Measurements from ENCODE around the gene NRIP1.

The NRIP1 gene

GRCh38 chr21:15064576-15065391, at the start of gene NRIP1:
Gene NRIP1 (minus strand): TSS chr21:15065000. CDS start chr21:14968192, 96,808 bp downstream.
- DNase-seq (ENCODE audit: low read depth), result peak; percentile 21
- H3K4me3 ChIP-seq (ENCODE audit: low read depth, low read length), result peak within 1 kb of the TSS; percentile 59
- no peak for TF ChIP-seq CTCF (IDR thresholded peaks at IDR 0.05; ENCODE audit: low read depth, low read length, missing control alignments)

GRCh38 chr21:15112858-15113257, 48.1 kb upstream of the NRIP1 start:
- TF ChIP-seq CTCF (IDR thresholded peaks at IDR 0.05; ENCODE audit: low read depth, low read length, missing control alignments), result no peak
- H3K4me3 ChIP-seq (ENCODE audit: low read depth, low read length), result no peak overlapping the region
- no peak for DNase-seq (ENCODE audit: low read depth)

GRCh38 chr21:15108801-15109200, 44.0 kb upstream of the NRIP1 start:
- no peak for TF ChIP-seq CTCF (IDR thresholded peaks at IDR 0.05; ENCODE audit: low read depth, low read length, missing control alignments)
- DNase-seq (ENCODE audit: low read depth), result no peak
- no peak overlapping the region for H3K4me3 ChIP-seq (ENCODE audit: low read depth, low read length)

- TF ChIP-seq CTCF (IDR thresholded peaks at IDR 0.05; ENCODE audit: low read depth, low read length, missing control alignments), result no peak
- no peak overlapping the region for H3K4me3 ChIP-seq (ENCODE audit: low read depth, low read length)
- no peak for DNase-seq (ENCODE audit: low read depth)
These were observed 39.7 kb upstream of the NRIP1 start for GRCh38 chr21:15104470-15104869.

GRCh38 chr21:15098908-15099307, 34.1 kb upstream of the NRIP1 start:
- no peak for DNase-seq (ENCODE audit: low read depth)
- TF ChIP-seq CTCF (IDR thresholded peaks at IDR 0.05; ENCODE audit: low read depth, low read length, missing control alignments), result no peak
- H3K4me3 ChIP-seq (ENCODE audit: low read depth, low read length), result no peak overlapping the region

- no peak for DNase-seq (ENCODE audit: low read depth)
- TF ChIP-seq CTCF (IDR thresholded peaks at IDR 0.05; ENCODE audit: low read depth, low read length, missing control alignments), result no peak
- H3K4me3 ChIP-seq (ENCODE audit: low read depth, low read length), result no peak overlapping the region
These were observed 33.4 kb upstream of the NRIP1 start for GRCh38 chr21:15098181-15098580.

GRCh38 chr21:15097580-15097979, 32.8 kb upstream of the NRIP1 start:
- no peak for TF ChIP-seq CTCF (IDR thresholded peaks at IDR 0.05; ENCODE audit: low read depth, low read length, missing control alignments)
- no peak for DNase-seq (ENCODE audit: low read depth)
- no peak overlapping the region for H3K4me3 ChIP-seq (ENCODE audit: low read depth, low read length)
